OCI-LY1 (cell line): Measurements from ENCODE around the gene NBL1.

ENCODE experiments used
- EZH2 ChIP-seq: fragments of 200-600 bp; sonication (generic), shearing (Covaris generic); IDR thresholded peaks from 2 replicates; pipeline ENCODE4 v1.8.0; 2017; ENCODE audit warnings: borderline replicate concordance, mixed run types, mild to moderate bottlenecking, antibody characterized with exemption, low read length, moderate library complexity, mixed read lengths
- TF ChIP-seq, protein P1 (sequence below): fragments of 200-600 bp; sonication (generic), shearing (Covaris generic); IDR thresholded peaks from 2 replicates; pipeline ENCODE4 v1.5.1; 2017; ENCODE audit warnings: mild to moderate bottlenecking, antibody characterized with exemption, low read length, moderate library complexity, mixed read lengths

DNA sequence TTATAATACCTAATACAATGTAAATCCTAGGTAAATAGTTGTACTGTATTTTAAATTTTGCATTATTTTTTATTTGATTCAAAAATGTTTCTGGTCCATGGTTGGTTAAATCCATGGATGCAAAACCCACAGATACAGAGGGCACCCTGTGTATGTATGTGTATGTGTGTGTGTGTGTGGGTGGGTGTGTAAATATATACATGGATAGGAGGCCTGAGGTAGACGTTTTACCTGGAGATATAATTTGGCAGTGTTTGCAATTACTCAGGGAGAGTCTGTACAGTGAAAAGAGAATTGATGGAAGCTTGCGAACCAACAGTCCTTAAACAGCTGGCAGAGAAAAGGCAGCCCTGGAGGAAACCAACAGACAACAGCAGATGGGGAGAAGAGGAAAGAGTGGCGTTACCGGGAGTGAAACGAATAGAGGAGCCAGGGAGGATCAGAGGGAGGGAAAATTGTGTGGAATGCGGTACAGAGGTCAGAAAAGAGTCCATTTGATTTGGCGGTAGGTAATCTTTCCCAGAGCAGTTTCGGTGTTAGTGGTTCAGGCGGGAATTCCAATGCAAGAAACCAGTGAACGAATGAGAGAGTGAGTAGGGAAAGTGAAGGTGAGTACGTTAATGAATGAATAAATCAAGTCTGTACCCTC lies 47.9 kb upstream of the NBL1 start:
- TF ChIP-seq, protein P1, sequence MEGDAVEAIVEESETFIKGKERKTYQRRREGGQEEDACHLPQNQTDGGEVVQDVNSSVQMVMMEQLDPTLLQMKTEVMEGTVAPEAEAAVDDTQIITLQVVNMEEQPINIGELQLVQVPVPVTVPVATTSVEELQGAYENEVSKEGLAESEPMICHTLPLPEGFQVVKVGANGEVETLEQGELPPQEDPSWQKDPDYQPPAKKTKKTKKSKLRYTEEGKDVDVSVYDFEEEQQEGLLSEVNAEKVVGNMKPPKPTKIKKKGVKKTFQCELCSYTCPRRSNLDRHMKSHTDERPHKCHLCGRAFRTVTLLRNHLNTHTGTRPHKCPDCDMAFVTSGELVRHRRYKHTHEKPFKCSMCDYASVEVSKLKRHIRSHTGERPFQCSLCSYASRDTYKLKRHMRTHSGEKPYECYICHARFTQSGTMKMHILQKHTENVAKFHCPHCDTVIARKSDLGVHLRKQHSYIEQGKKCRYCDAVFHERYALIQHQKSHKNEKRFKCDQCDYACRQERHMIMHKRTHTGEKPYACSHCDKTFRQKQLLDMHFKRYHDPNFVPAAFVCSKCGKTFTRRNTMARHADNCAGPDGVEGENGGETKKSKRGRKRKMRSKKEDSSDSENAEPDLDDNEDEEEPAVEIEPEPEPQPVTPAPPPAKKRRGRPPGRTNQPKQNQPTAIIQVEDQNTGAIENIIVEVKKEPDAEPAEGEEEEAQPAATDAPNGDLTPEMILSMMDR, result no peak
- TF ChIP-seq EZH2, result no peak
